HEK293 (cell line): Measurements from ENCODE around the gene CLDN19.

Source experiments
- CTCF ChIA-PET: fragments of 350-600 bp; formaldehyde crosslinking; extraction: SDS; loops from one replicate; lab custom pipeline; 2021; ENCODE audit warnings: antibody characterized with exemption; lab: Yijun Ruan, JAX
- POLR2A ChIA-PET: fragments of 300-600 bp; formaldehyde crosslinking; extraction: SDS; loops from one replicate; lab custom pipeline; 2020; ENCODE audit warnings: antibody characterized with exemption, inconsistent platforms; lab: Yijun Ruan, JAX
- H3K27ac ChIP-seq: fragments of 200-500 bp; sonication (Bioruptor generic); 2 replicates; pipeline ENCODE4 v1.5.1; 2014; ENCODE audit warnings: low read depth, low read length, control low read depth, inconsistent platforms; ENCODE audit errors: extremely low read depth
- H3K36me3 ChIP-seq, 2 experiments: fragments of 200-500 bp in 1 of 2; sonication (Bioruptor generic) in 1 of 2; 1 replicate in 1 of 2; 2 replicates in 1 of 2; pipeline ENCODE4 v1.5.1; 2014 to 2017; ENCODE audit warnings: inconsistent platforms in 2 of 2, low read length in 2 of 2; ENCODE audit not compliant: control insufficient read depth in 2 of 2, insufficient read depth in 1 of 2
- H3K4me1 ChIP-seq: fragments of 200-500 bp; sonication (Bioruptor generic); 2 replicates; pipeline ENCODE4 v1.5.1; 2014; ENCODE audit warnings: mild to moderate bottlenecking, low read length, inconsistent platforms; ENCODE audit not compliant: control insufficient read depth, insufficient read depth
- H3K4me3 ChIP-seq: 2 replicates; pipeline ENCODE4 v1.5.1; 2011; ENCODE audit warnings: low read depth, mild to moderate bottlenecking, control low read depth, low read length, moderate library complexity
- H3K9me3 ChIP-seq: fragments of 200-500 bp; sonication (Bioruptor generic); 2 replicates; pipeline ENCODE4 v1.5.1; 2014; ENCODE audit warnings: low read depth, low read length, inconsistent platforms; ENCODE audit not compliant: control insufficient read depth, insufficient read depth
- GFI1B ChIP-seq: fragments of 450-650 bp; formaldehyde crosslinking; IDR thresholded peaks from 2 replicates; pipeline ENCODE4 v1.5.1; 2016; ENCODE audit warnings: missing biosample characterization, missing genetic modification characterization
- HOXC10 ChIP-seq: sonication (generic); formaldehyde crosslinking; IDR thresholded peaks from 2 replicates; pipeline ENCODE4 v1.8.1; 2023; ENCODE audit warnings: mild to moderate bottlenecking, missing genetic modification reagents
- KLF7 ChIP-seq: fragments of 450-650 bp; formaldehyde crosslinking; IDR thresholded peaks from 2 replicates; pipeline ENCODE4 v1.5.1; 2016; ENCODE audit warnings: missing biosample characterization, missing genetic modification characterization, borderline replicate concordance
- PRDM1 ChIP-seq: fragments of 450-650 bp; formaldehyde crosslinking; IDR thresholded peaks from 2 replicates; pipeline ENCODE4; 2016; ENCODE audit warnings: missing biosample characterization, missing genetic modification characterization
- SCRT1 ChIP-seq: fragments of 450-650 bp; formaldehyde crosslinking; IDR thresholded peaks from 2 replicates; pipeline ENCODE4 v1.5.1; 2016; ENCODE audit warnings: missing biosample characterization, missing genetic modification characterization, borderline replicate concordance
- SETDB1 ChIP-seq: IDR thresholded peaks from one replicate; pipeline ENCODE4 v1.6.1; 2017; ENCODE audit warnings: mild to moderate bottlenecking, low read length, moderate library complexity, mixed read lengths; ENCODE audit not compliant: insufficient read length
- ZFP69B ChIP-seq: fragments of 450-650 bp; formaldehyde crosslinking; IDR thresholded peaks from 2 replicates; pipeline ENCODE4 v1.5.1; 2016; ENCODE audit warnings: missing biosample characterization, missing genetic modification characterization
- ZNF140 ChIP-seq: fragments of 450-650 bp; formaldehyde crosslinking; IDR thresholded peaks from 2 replicates; pipeline ENCODE4 v1.5.1; 2016; ENCODE audit warnings: missing biosample characterization, missing genetic modification characterization
- ZNF155 ChIP-seq: fragments of 450-650 bp; formaldehyde crosslinking; IDR thresholded peaks from 2 replicates; pipeline ENCODE4 v1.5.1; 2016; ENCODE audit warnings: missing biosample characterization, missing genetic modification characterization
- ZNF174 ChIP-seq: fragments of 450-650 bp; formaldehyde crosslinking; IDR thresholded peaks from 2 replicates; pipeline ENCODE4 v1.5.0; 2017; ENCODE audit warnings: missing biosample characterization, mild to moderate bottlenecking, missing genetic modification characterization
- ZNF175 ChIP-seq: fragments of 450-650 bp; formaldehyde crosslinking; IDR thresholded peaks from 2 replicates; pipeline ENCODE4 v1.5.1; 2016; ENCODE audit warnings: missing biosample characterization, missing genetic modification characterization
- ZNF202 ChIP-seq: fragments of 450-650 bp; formaldehyde crosslinking; IDR thresholded peaks from 2 replicates; pipeline ENCODE4 v1.5.1; 2016; ENCODE audit warnings: missing biosample characterization, missing genetic modification characterization, borderline replicate concordance
- ZNF211 ChIP-seq: fragments of 450-650 bp; formaldehyde crosslinking; IDR thresholded peaks from 2 replicates; pipeline ENCODE4 v1.5.1; 2016; ENCODE audit warnings: low read depth, missing biosample characterization, missing genetic modification characterization
- ZNF423 ChIP-seq: fragments of 450-650 bp; formaldehyde crosslinking; IDR thresholded peaks from 2 replicates; pipeline ENCODE4 v1.5.1; 2016; ENCODE audit warnings: missing biosample characterization, missing genetic modification characterization
- ZNF473 ChIP-seq: fragments of 450-650 bp; formaldehyde crosslinking; IDR thresholded peaks from 2 replicates; pipeline ENCODE4 v1.5.1; 2017; ENCODE audit warnings: missing biosample characterization, missing genetic modification characterization
- ZNF548 ChIP-seq: fragments of 450-650 bp; formaldehyde crosslinking; IDR thresholded peaks from 2 replicates; pipeline ENCODE4 v1.5.1; 2016; ENCODE audit warnings: missing biosample characterization, missing genetic modification characterization
- ZNF555 ChIP-seq: fragments of 450-650 bp; formaldehyde crosslinking; conservative IDR thresholded peaks from 2 replicates; pipeline ENCODE4 v1.5.1; 2017; ENCODE audit warnings: missing biosample characterization, mild to moderate bottlenecking, missing genetic modification characterization, inconsistent platforms
- ZNF776 ChIP-seq: fragments of 450-650 bp; formaldehyde crosslinking; IDR thresholded peaks from 2 replicates; pipeline ENCODE4 v1.5.0; 2017; ENCODE audit warnings: missing biosample characterization, missing genetic modification characterization, borderline replicate concordance
- ZNF791 ChIP-seq: fragments of 450-650 bp; formaldehyde crosslinking; IDR thresholded peaks from 2 replicates; pipeline ENCODE4 v1.5.1; 2016; ENCODE audit warnings: missing biosample characterization, missing genetic modification characterization
- ZNF792 ChIP-seq: fragments of 450-650 bp; formaldehyde crosslinking; IDR thresholded peaks from 2 replicates; pipeline ENCODE4 v1.5.1; 2016; ENCODE audit warnings: missing biosample characterization, missing genetic modification characterization
- ZNF843 ChIP-seq: fragments of 450-650 bp; formaldehyde crosslinking; IDR thresholded peaks from 2 replicates; pipeline ENCODE4 v1.5.1; 2016; ENCODE audit warnings: missing biosample characterization, missing genetic modification characterization
- ZSCAN4 ChIP-seq: fragments of 450-650 bp; formaldehyde crosslinking; IDR thresholded peaks from 2 replicates; pipeline ENCODE4 v1.5.1; 2017; ENCODE audit warnings: missing biosample characterization, missing genetic modification characterization
- TF ChIP-seq, protein P1 (sequence below): fragments of 450-650 bp; formaldehyde crosslinking; IDR thresholded peaks from 2 replicates; pipeline ENCODE4 v1.5.1; 2016; ENCODE audit warnings: missing biosample characterization, missing genetic modification characterization

CLDN19 gene

DNA sequence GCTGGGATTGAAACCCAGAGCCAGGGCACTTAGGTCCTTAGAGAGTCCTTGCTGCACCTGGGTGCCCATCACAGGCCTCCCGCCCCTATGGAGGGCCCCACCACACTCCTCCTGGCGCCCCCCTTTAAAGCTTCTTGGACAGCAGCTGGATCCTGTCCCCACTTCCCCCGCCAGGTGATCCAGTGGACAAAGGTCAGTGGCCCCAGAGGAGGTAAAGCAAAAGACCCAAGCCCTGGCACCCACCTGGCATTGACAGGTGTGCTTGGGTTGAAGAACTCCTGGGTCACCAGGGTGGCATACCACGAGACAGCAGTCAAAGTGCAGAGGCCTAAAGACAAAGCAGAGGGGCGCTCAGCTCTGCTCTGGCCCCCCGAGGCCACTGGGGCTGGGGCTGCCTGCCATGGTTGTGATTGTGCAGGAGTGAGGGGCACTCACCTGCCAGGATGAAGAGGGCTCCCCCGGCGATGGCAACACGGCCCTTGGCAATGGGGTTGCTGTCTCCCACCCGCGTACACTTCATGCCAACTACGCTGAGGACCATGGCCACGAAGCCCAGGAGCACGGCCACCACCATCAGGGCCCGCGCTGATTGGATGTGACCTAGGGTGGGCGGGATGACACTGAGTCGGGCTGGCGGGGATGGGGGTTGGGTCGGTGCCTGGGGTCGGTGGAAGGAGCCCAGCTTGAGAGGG lies 1.9 kb downstream of the CLDN19 start:
- H3K4me3 ChIP-seq = no peak overlapping the region
- ChIA-PET CTCF (interaction anchor here (0.8 kb wide), 1 partner anchor 8 kb away, joined by 3 read pairs; no protein-coding TSS in a partner anchor), POLR2A (no interaction called here)
- H3K9me3 ChIP-seq = no peaks in the 10 kb centered on the region
- no peak for TF ChIP-seq ZNF792 (tag by site-specific recombination)
- no peak for TF ChIP-seq ZNF555 (tag by site-specific recombination)
- TF ChIP-seq ZNF791 = no peak
- TF ChIP-seq ZNF202 (tag by site-specific recombination) = no peak
- TF ChIP-seq HOXC10 (CRISPR knock-in tag) = no peak
- no peak for TF ChIP-seq SCRT1 (tag by site-specific recombination)
- no peak for TF ChIP-seq ZNF843 (tag by site-specific recombination)
- H3K36me3 ChIP-seq = no peaks in the 10 kb centered on the region
- no peaks in the 10 kb centered on the region for H3K4me1 ChIP-seq
- H3K27ac ChIP-seq = no peak overlapping the region

GRCh38 chr1:42737257-42737656 lies 2.8 kb downstream of the CLDN19 start:
- CTCF ChIA-PET = no interaction called here
- Histone ChIP-seq H3K36me3 (no peaks in the 10 kb centered on the region), H3K27ac (no peak overlapping the region), H3K4me1 (no peaks in the 10 kb centered on the region), H3K4me3 (no peak overlapping the region), H3K9me3 (no peaks in the 10 kb centered on the region)
- no peak for TF ChIP-seq ZFP69B (tag by site-specific recombination)
- no peak for TF ChIP-seq ZNF548 (tag by site-specific recombination)
- no peak for TF ChIP-seq ZNF473 (tag by site-specific recombination)
- TF ChIP-seq GFI1B (tag by site-specific recombination) = no peak
- no peak for TF ChIP-seq ZNF174 (tag by site-specific recombination)
- no peak for TF ChIP-seq PRDM1 (tag by site-specific recombination)
- TF ChIP-seq ZSCAN4 (tag by site-specific recombination) = no peak
- TF ChIP-seq ZNF211 = no peak
- TF ChIP-seq ZNF155 = no peak
- TF ChIP-seq ZNF175 = no peak
- TF ChIP-seq SETDB1 = no peak
- TF ChIP-seq KLF7 (tag by site-specific recombination) = no peak
- TF ChIP-seq ZNF423 (tag by site-specific recombination) = no peak
- TF ChIP-seq ZNF791 = no peak
- TF ChIP-seq ZNF140 = no peak
- TF ChIP-seq SCRT1 (tag by site-specific recombination) = no peak
- TF ChIP-seq, protein P1, sequence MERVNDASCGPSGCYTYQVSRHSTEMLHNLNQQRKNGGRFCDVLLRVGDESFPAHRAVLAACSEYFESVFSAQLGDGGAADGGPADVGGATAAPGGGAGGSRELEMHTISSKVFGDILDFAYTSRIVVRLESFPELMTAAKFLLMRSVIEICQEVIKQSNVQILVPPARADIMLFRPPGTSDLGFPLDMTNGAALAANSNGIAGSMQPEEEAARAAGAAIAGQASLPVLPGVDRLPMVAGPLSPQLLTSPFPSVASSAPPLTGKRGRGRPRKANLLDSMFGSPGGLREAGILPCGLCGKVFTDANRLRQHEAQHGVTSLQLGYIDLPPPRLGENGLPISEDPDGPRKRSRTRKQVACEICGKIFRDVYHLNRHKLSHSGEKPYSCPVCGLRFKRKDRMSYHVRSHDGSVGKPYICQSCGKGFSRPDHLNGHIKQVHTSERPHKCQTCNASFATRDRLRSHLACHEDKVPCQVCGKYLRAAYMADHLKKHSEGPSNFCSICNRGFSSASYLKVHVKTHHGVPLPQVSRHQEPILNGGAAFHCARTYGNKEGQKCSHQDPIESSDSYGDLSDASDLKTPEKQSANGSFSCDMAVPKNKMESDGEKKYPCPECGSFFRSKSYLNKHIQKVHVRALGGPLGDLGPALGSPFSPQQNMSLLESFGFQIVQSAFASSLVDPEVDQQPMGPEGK (tag by site-specific recombination) = no peak
- no peak for TF ChIP-seq ZNF776
- POLR2A ChIA-PET = no interaction called here
